Measurements from ENCODE around the gene COQ4.

DNA sequence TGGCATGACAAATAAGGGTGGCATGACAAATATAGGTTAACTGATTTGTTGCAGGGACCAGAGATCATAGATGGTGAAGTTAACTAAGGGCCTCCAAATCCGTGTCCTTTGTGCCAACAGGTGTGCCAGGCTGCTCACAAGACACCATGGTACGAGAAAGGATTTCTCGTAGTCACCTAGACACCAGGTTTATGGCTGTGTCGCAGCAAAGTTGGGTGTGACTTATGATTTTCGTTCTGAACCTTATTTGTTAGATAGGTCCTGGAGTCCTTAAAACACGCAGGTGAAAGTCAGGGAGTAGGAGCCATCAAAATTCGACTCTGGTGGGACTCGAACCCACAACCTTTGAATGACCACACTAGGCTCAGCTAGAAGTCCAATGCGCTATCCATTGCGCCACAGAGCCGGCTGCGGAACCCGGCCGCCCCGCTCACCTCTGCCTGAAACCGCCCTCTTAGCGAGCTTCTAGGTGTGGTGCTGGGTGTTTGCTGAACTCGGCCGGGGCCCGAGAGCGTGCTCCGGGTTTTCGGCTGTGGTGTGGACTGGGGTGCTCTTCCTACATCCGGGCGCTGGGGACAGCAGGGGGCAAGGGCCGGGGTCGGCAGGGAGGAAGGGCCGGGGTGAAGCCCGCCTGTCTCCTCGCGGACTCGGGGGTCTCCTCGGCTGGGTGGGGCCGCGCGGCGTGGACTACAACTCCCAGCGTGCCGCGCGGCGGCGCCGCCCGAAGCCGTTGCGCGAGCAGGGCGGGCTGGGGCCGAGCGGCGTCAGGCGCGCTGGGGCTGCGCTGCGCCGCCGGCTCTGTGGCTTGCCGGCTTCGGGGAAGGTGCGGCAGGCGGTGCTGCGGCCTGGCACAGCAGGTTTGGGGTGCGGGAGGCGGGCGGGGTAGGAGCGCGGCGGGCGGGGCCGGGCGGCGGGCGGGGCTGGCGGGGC lies 17.4 kb downstream of the COQ4 start, which contains the start of gene SLC27A4:
- TF ChIP-seq TAF1 (IDR thresholded peaks at IDR 0.05; ENCODE audit: borderline replicate concordance, insufficient read depth, low read length): peak; percentile 58; the same call in 1 of the 2 replicates
- TF ChIP-seq FOXP2 (optimal IDR thresholded peaks at IDR 0.05; ENCODE audit: borderline replicate concordance, extremely low read depth, extremely low read length, insufficient read depth): peak; percentile 21
- no peak for TF ChIP-seq POLR2AphosphoS5 (IDR thresholded peaks at IDR 0.05; ENCODE audit: low read depth, low read length)
- TF ChIP-seq, protein P1, sequence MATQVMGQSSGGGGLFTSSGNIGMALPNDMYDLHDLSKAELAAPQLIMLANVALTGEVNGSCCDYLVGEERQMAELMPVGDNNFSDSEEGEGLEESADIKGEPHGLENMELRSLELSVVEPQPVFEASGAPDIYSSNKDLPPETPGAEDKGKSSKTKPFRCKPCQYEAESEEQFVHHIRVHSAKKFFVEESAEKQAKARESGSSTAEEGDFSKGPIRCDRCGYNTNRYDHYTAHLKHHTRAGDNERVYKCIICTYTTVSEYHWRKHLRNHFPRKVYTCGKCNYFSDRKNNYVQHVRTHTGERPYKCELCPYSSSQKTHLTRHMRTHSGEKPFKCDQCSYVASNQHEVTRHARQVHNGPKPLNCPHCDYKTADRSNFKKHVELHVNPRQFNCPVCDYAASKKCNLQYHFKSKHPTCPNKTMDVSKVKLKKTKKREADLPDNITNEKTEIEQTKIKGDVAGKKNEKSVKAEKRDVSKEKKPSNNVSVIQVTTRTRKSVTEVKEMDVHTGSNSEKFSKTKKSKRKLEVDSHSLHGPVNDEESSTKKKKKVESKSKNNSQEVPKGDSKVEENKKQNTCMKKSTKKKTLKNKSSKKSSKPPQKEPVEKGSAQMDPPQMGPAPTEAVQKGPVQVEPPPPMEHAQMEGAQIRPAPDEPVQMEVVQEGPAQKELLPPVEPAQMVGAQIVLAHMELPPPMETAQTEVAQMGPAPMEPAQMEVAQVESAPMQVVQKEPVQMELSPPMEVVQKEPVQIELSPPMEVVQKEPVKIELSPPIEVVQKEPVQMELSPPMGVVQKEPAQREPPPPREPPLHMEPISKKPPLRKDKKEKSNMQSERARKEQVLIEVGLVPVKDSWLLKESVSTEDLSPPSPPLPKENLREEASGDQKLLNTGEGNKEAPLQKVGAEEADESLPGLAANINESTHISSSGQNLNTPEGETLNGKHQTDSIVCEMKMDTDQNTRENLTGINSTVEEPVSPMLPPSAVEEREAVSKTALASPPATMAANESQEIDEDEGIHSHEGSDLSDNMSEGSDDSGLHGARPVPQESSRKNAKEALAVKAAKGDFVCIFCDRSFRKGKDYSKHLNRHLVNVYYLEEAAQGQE (IDR thresholded peaks at IDR 0.05; ENCODE audit: insufficient read depth in 1 of 2, low read depth in 2 of 2, low read length in 2 of 2): no peak

Measured in PFSK-1 (cell line).